ENCODE results near the gene FSIP1.
A peak's percentile ranks its signal among the peaks of the same experiment; 100 is the strongest.

Gene FSIP1

DNA sequence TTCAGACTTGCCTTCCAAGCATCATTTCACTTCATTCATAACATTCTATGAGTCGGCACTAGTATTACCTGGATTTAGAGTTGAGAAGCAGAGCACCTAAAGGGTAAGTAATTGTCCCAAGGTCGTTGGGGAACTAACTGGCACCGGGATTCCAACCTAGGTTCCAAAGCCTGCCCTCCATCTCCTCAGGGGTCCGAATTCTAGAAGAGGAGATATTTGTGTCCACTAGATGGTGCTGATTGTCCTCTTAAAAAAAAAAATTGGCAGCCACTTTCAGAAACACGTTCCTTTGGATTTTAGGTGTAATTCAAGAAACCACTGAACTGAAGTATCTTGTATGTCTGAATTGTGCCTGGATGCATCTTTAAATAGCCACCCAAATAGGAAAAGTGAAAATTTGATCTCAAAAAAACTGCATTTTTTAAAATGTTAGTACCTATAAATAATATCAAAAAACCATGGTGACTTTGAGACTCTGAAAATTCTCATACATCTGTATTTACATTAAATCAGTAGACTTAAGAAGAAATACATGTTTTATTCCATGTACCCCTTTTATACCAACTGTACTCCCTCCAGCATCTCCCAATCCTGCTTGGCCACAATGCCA is 3.9 kb upstream of the FSIP1 start:
- FAIRE-seq (peak; percentile 43), DNase-seq (ENCODE audit: insufficient read length, low spot score) (no peak)
- TF ChIP-seq POLR2A (IDR thresholded peaks at IDR 0.05; ENCODE audit: low read depth, low read length), result no peak

DNA sequence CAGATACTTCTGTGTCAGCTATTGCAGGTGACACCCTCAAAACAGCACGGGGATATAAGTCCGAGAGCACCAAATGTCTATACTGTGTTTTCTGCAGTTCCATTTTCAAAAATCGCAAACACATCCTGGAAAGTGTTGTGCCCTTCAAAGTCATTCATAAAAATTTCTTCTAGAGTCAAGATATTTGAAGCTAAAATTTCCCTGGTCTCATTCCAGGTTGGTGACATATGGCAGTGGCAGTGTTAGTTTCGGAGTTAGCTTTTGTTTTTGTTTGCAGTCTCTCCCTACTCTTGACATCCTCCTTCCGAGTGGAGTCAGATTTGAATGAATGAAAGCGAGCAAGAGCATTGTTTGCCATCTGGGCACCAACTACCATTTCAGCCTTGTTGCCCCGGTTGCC is 3.2 kb upstream of the FSIP1 start:
- DNase-seq (ENCODE audit: insufficient read length, low spot score) (no peak), FAIRE-seq (no peak)
- no peak for TF ChIP-seq POLR2A (IDR thresholded peaks at IDR 0.05; ENCODE audit: low read depth, low read length)

DNA sequence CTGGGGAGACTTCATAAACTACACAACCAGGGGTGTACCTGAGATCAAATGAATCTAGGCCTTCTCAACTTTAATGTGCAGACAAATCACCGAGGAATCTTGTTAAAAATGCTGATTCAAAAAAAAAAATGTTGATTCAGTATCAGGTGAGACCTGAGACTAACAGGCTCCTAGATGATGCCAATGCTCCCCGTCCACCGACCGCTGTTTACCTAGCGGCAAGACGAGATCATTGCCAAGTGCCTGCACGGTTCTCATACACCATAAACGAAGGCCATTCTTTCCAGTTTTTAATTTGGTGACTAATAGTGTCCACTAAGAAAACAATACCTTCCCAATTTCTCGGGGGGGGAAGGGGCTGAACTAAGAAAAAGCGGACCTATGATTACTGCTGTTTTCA is 2.5 kb upstream of the FSIP1 start:
- FAIRE-seq (no peak), DNase-seq (ENCODE audit: insufficient read length, low spot score) (no peak)
- no peak for TF ChIP-seq POLR2A (IDR thresholded peaks at IDR 0.05; ENCODE audit: low read depth, low read length)

DNA sequence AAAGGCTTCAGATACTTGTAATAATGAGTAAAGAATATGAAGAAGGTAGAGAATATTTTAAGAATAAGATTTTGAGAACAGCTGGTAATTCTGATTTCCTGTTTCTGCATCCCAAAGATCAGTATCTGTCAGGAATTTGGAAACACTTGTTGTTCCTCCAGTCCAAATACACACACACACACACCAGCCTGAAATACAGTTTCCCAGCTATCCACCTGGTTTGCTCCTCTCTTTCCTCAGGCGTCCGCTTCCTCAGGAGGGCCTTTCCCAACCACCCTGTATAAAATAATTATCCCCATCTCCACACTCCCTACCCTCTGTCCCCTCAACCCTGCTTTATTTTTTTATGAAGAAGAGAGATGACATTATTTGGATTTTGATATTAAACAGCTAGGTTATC is 2.0 kb upstream of the FSIP1 start:
- no peak for TF ChIP-seq POLR2A (IDR thresholded peaks at IDR 0.05; ENCODE audit: low read depth, low read length)
- no peak for DNase-seq (ENCODE audit: insufficient read length, low spot score)
- FAIRE-seq, result no peak

DNA sequence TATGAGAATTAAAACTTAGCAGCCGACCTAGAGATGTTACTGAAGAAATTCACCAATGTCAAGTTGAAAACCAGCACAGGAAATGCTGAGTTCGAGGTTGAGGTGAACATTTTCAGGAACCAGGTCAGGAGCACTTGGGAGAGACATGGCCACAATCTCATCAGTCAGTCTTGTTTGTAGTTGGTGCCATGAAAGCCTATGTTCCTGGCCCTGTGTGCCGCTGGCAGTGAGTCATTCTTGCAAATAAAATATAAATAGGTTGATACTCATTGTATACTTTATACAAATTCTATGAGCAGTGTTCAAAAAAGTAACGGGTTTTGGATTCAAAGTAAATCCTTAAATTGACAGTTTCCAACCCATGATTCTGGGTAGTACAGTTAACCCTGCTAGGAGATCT is 1.5 kb upstream of the FSIP1 start:
- TF ChIP-seq POLR2A (IDR thresholded peaks at IDR 0.05; ENCODE audit: low read depth, low read length), result no peak
- DNase-seq (ENCODE audit: insufficient read length, low spot score), result no peak
- FAIRE-seq, result no peak

DNA sequence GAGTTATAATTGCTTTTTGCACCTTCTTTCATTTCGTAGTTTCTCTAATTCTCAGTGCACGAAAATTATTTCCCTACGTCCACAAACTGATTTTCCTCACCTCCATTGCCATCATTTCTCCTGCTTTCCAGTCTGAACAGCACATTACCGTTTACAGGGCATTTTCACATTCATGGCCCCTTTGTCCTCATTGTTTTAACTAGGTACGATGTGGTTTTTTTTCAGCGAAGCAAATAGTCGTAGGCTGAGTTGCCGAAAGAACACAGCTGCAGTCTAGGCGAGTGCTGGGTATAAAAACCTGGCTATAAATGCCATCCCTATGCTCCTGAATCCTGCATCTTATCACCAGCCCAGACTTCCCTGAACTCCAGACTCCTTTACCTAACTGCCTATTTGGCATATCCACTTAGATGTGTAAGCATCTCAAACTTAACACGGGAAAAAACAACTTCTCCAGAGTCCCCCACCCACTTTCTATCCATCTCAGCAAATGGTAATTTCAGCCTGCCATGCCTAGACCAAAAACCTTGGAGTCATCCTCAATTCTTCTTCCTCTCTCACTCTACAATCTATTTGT is 691 bp upstream of the FSIP1 start:
- DNase-seq (ENCODE audit: insufficient read length, low spot score) (no peak), FAIRE-seq (no peak)
- TF ChIP-seq POLR2A (IDR thresholded peaks at IDR 0.05; ENCODE audit: low read depth, low read length), result no peak

DNA sequence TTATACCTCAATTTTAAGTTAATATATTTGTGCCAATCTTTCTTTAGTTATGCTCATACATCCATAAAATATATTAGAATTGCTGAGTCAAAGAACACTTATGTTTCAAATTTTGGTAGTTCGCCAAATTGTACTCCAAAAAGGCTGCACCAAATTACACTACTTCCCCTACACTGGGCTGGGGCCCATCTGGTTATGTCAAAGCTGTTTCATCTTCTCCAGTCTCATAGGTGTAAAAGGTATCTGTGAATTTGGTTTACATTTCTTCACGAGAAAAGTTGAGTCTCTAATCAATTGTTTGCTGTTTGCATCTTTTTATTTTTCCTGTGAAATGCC is 706 bp downstream of the FSIP1 start:
- no peak for DNase-seq (ENCODE audit: insufficient read length, low spot score)
- TF ChIP-seq POLR2A (IDR thresholded peaks at IDR 0.05; ENCODE audit: low read depth, low read length), result no peak
- FAIRE-seq, result no peak

DNA sequence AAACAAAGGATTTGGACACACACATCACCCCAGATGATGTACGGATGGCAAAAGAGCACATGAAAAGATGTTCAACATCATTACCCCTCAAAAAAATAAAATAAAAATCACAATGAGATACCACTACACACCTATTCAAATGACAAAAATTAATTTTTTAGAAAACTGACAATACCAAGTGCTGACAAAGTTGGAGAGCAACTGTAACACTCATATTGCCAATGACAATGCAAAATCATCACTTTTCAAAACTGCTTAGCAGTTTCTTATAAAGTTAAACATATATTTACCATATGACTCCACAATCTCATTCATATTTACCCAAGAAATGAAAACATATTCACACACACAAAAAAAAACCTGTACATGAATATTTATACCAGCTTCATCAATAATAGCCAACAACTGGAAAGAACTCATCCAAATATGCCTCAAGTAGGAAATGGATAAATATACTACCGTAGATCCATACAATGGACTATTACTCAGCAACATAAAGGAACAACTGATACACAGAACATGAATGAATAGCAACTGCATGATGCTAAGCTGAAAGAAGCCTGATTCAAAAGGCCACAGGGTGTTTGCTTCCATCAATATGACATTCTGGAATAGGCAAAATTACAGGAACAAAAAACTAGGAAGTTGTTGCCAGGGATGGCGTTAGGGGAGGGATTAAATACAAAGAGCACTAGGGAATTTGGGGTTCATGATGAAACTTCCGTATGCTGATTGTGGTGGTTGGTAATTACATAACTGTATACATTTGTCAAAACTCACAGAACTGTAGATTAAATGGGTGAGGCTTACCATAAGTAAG is 1.3 kb downstream of the FSIP1 start:
- peak; percentile 20 for FAIRE-seq
- no peak for DNase-seq (ENCODE audit: insufficient read length, low spot score)

DNA sequence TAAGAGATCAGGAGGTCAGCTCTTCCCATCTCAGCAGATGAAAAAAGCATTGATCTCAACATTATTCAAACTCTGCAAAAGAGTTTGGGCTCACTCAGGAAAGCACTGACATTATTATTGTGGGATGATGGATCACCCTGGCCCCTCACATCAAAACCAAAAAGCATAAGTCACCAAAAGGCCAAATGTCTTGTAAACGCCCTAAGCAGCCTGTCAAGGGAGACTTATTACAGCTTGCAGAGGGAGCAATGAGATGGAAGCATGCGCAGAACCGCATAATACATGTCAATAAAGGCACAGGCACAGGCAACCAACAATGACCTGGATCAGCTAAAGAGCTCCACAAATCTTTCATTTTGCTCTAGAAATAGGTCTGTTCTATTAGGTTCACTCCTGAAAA is 4.6 kb downstream of the FSIP1 start:
- no peak for DNase-seq (ENCODE audit: insufficient read length, low spot score)
- no peak for FAIRE-seq
- no peak for TF ChIP-seq POLR2A (IDR thresholded peaks at IDR 0.05; ENCODE audit: low read depth, low read length)

More for the DNA sequence above, 1.3 kb downstream of the FSIP1 start:
- TF ChIP-seq POLR2A (IDR thresholded peaks at IDR 0.05; ENCODE audit: low read depth, low read length), result no peak

DNA sequence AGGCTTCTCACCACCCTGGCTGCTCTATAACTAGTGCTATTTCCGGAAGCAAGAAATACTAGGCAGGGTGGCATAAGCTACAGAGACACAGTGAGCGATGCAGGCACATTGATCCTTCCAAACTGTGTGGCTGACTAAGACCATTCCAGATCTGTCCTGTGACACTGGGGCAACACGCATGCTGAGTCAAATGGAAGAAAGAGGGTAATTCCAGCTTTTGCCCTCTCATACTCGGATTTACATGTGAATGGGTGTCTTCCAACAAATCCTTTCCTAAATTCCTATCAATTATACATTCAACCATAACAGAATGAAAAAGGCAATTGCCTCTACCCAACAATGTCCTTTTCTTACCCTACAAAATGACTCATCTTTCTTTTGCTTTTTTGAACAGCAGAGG is 5.1 kb downstream of the FSIP1 start:
- peak; percentile 33 for FAIRE-seq
- no peak for DNase-seq (ENCODE audit: insufficient read length, low spot score)
- no peak for TF ChIP-seq POLR2A (IDR thresholded peaks at IDR 0.05; ENCODE audit: low read depth, low read length)

DNA sequence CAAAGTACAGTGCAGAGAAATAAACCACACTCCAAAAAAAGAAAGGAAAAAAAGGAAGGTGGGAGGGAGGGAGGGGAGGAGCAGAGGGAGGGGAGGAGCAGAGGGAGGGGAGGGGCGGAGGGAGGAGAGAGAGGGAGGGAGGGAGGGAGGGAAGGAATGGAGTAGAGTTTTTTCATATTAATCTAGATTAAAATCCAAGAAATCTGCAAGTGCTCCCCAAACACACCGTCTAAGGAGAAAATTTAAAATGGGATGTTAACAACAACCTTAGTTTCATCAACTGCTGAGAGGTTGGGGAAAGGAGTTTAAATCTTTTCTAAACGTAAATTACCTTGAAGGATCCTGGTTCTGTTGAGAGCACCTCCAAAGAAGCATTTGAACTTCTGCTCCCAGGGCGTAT is 6.6 kb downstream of the FSIP1 start:
- no peak for FAIRE-seq
- DNase-seq (ENCODE audit: insufficient read length, low spot score), result no peak
- no peak for TF ChIP-seq POLR2A (IDR thresholded peaks at IDR 0.05; ENCODE audit: low read depth, low read length)

DNA sequence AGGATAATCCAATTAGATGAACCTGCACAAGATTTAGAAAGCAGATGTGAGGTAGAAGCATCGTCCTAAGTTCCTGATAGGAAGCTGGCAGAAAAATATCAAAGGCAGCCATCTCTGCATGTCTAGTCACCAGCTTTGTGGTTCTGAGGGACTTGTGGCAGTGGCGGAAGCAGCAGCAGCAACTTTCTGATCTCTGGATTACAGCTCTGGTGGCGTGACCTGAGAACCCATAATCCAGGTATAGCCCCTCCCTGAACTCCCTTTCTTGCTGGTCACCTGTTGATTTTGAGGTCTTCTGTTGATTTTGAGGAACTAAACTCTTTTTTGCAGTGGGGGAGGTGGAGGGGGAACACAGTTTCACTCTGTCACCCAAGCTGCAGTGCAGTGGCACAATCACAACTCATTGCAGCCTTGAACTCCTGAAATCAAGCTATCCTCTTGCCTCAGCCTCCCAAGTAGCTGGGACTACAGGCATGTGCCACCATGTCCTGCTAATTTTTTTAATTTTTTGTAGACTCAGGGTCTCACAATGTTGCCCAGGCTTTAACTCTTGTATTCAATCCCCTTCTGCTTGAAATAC is 7.9 kb downstream of the FSIP1 start:
- DNase-seq (ENCODE audit: insufficient read length, low spot score) (no peak), FAIRE-seq (no peak)
- TF ChIP-seq POLR2A (IDR thresholded peaks at IDR 0.05; ENCODE audit: low read depth, low read length), result no peak

DNA sequence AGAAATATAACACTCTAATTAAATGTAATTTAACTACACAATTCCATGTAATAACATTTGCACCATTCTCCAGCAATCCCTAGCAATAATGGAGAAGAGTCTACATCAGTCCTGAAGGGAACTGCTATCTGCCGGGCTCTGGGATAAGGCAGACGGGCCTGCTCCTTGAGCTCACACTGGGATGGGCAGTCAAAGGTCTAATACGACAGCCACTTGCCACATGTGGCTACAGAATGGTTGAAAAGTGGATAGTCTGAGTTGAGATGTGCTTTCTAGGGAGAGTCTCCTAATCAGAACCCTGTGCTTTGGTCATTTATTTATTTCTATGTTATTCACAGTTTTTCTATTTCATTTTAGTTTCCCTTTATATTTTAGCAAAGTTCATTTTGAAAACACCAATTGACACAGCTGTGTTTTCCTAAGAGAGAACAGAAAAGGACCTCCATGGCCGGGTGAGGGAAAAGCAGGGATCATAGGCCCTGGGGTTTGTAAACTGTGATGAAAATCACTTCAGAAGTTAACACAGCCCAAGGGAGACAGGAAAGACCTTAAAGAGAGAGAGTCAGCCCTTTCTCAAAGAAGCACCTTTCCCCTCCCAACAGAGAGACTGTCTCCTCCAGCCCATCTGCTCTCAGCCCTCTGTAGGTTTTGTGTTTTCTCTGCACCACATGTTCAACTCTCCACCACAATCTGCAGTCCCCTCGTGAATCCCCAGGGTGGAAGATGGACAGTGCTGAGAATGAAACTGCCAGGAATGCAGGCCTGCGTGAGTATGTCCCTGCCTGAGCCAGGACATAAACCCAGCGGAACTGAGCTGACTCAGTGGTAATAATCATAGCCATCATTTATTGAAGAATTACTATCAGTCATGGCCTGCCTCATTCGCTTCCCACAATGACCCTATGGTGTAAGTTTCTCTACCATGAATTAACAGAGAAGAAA is 11.6 kb downstream of the FSIP1 start:
- no peak for DNase-seq (ENCODE audit: insufficient read length, low spot score)

DNA sequence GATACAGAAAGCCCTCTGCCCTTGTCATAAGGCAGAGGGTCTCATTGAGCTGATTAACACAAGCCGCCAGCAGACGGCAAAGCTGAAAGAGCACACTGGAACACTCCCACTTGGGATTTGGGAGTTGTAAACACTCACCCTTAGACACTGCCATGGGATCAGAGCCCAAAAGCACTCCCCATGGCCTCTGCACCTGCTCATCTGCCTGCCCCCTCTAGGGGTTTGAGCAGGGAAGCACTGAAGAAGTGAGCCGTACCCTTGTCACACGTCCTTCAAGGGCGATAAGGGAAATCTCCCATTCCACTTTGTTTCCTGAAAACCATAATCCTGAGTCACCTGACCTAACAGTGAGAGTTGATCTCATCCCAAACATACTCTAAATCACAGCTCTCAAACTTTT is 14.7 kb downstream of the FSIP1 start:
- DNase-seq (ENCODE audit: insufficient read length, low spot score) (no peak), FAIRE-seq (no peak)
- TF ChIP-seq POLR2A (IDR thresholded peaks at IDR 0.05; ENCODE audit: low read depth, low read length), result no peak

More for the DNA sequence above, 11.6 kb downstream of the FSIP1 start:
- TF ChIP-seq POLR2A (IDR thresholded peaks at IDR 0.05; ENCODE audit: low read depth, low read length), result no peak
- FAIRE-seq, result peak; percentile 95

Data from H54 (cell line).